Stimulated activated CD8-positive, alpha-beta memory T cell treated with anti-CD3 and anti-CD28 coated beads, Interleukin-15, amount 100 ng/mL, for 4 hours (primary cell): ENCODE measurements around the gene SCMH1.
"Not testable (repeated sequence)": the region's sequence is repeated elsewhere in the genome, so short reads cannot be mapped to it uniquely, and the experiment has no call there.

Source experiments
- DNase-seq, 2 donors: peaks; one replicate each; pipeline ENCODE4 v3.0.0-alpha.2; 2020; ENCODE audit warnings: low read depth in 2 of 2

Gene SCMH1

GRCh38 chr1:41152622-41153044 lies 89.5 kb downstream of the SCMH1 start:
- DNase-seq = no peak

- no peak for DNase-seq
Measured at GRCh38 chr1:41151846-41152245, 90.3 kb downstream of the SCMH1 start.

- no peak for DNase-seq
Measured at GRCh38 chr1:41149570-41149969, 92.5 kb downstream of the SCMH1 start.

- DNase-seq = no peak
Measured at GRCh38 chr1:41144285-41144684, 97.8 kb downstream of the SCMH1 start.

- DNase-seq = no peak
Measured at GRCh38 chr1:41138549-41138948, 103.6 kb downstream of the SCMH1 start.

GRCh38 chr1:41135196-41135947 lies 106.7 kb downstream of the SCMH1 start:
- DNase-seq = no peak

GRCh38 chr1:41134325-41134724 lies 107.8 kb downstream of the SCMH1 start:
- not testable (repeated sequence) for DNase-seq

- DNase-seq = no peak
Measured at GRCh38 chr1:41122851-41123518, 119.1 kb downstream of the SCMH1 start.

GRCh38 chr1:41122148-41122547 lies 120.0 kb downstream of the SCMH1 start:
- no peak for DNase-seq

GRCh38 chr1:41118645-41119044 lies 123.5 kb downstream of the SCMH1 start:
- no peak for DNase-seq

GRCh38 chr1:41117241-41117640 lies 124.9 kb downstream of the SCMH1 start:
- not testable (repeated sequence) for DNase-seq

GRCh38 chr1:41110736-41111135 lies 131.4 kb downstream of the SCMH1 start:
- no peak for DNase-seq

GRCh38 chr1:41110286-41110685 lies 131.8 kb downstream of the SCMH1 start:
- DNase-seq = no peak

- DNase-seq = no peak
Measured at GRCh38 chr1:41109310-41110197, 132.6 kb downstream of the SCMH1 start.

- no peak for DNase-seq
Measured at GRCh38 chr1:41108696-41109275, 133.3 kb downstream of the SCMH1 start.

GRCh38 chr1:41103766-41104165 lies 138.3 kb downstream of the SCMH1 start:
- no peak for DNase-seq

GRCh38 chr1:41102653-41103052 lies 139.5 kb downstream of the SCMH1 start:
- no peak for DNase-seq

GRCh38 chr1:41101950-41102607 lies 140.0 kb downstream of the SCMH1 start:
- no peak for DNase-seq

- DNase-seq = no peak
Measured at GRCh38 chr1:41101076-41101475, 141.0 kb downstream of the SCMH1 start.

- DNase-seq = no peak
Measured at GRCh38 chr1:41100170-41100569, 141.9 kb downstream of the SCMH1 start.

- DNase-seq = no peak
Measured at GRCh38 chr1:41098730-41099460, 143.2 kb downstream of the SCMH1 start.
